ENCODE measurements around the gene ZNF275. TPM values are rescaled to one million over a fixed set of nuclear protein-coding genes. Genes with fewer than 3 reads are reported as not detected.

ZNF275 gene
- total RNA-seq, 1 experiment from 2014 or later: 16.9 TPM

DNA sequence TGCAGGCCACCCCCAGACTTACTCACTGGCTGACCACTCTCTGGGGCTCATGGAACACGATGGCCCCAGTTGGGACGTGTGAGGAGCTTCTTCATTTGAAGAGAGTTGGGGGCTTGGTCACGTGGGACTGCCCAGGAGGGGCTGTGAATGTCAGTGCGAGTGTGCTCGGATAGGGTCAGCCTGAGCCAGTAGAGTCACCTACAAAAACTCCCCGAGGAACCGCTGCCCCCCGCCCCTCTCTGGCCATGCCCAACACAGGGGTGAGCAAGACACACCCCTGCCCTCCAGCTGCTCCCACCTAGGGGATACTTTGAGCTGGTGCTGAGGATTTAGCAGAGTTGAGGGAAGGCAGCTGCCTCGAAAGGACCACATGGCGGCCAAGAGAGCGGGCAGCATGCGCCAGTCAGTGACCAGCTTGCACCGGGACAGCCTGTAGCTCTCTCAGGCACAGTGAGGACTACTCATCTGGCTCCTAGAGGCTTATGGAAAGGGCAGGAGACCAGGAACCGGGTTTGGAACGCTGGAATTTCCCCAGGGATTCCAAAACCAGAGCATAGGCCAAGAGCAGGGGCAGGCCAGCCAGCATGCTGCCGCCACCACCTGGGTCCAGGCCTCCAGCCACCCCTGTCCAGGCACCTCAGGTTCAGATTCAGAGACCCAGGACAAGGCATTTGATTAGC lies 58.8 kb downstream of the ZNF275 start:
- no TSS peak for BruUV-seq (replicated peaks)
- ChIA-PET POLR2A (ENCODE audit: low non-redundant PET) (no interaction called here), CTCF (interaction anchor here (0.6 kb wide), 2 partner anchors 13 to 24 kb away, joined by 7 to 10 read pairs; no protein-coding TSS in a partner anchor)
- no peaks in the 10 kb centered on the region for H3K27me3 ChIP-seq (replicated peaks; ENCODE audit: insufficient read depth, low read depth, low read length, poor library complexity)
- H3K27ac ChIP-seq (ENCODE audit: low read depth, low read length, poor library complexity, severe bottlenecking): no peak overlapping the region
- no peak overlapping the region for H3K4me3 ChIP-seq (ENCODE audit: low read depth, low read length, poor library complexity, severe bottlenecking)
- intact Hi-C loops (cut with micrococcal nuclease; ENCODE audit: unreplicated experiment): no loop called here
- TF ChIP-seq EZH2 (IDR thresholded peaks at IDR 0.05; ENCODE audit: borderline replicate concordance, low read depth, low read length, poor library complexity, severe bottlenecking): no peak
- TF ChIP-seq, protein P1, sequence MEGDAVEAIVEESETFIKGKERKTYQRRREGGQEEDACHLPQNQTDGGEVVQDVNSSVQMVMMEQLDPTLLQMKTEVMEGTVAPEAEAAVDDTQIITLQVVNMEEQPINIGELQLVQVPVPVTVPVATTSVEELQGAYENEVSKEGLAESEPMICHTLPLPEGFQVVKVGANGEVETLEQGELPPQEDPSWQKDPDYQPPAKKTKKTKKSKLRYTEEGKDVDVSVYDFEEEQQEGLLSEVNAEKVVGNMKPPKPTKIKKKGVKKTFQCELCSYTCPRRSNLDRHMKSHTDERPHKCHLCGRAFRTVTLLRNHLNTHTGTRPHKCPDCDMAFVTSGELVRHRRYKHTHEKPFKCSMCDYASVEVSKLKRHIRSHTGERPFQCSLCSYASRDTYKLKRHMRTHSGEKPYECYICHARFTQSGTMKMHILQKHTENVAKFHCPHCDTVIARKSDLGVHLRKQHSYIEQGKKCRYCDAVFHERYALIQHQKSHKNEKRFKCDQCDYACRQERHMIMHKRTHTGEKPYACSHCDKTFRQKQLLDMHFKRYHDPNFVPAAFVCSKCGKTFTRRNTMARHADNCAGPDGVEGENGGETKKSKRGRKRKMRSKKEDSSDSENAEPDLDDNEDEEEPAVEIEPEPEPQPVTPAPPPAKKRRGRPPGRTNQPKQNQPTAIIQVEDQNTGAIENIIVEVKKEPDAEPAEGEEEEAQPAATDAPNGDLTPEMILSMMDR (conservative IDR thresholded peaks at IDR 0.05; ENCODE audit: low read depth, low read length): no peak
- H3K36me3 ChIP-seq (ENCODE audit: insufficient read depth, low read length, poor library complexity, severe bottlenecking): no peaks in the 10 kb centered on the region
- H3K9me3 ChIP-seq (ENCODE audit: low read depth, low read length, poor library complexity, severe bottlenecking): no peaks in the 10 kb centered on the region
- no peaks in the 10 kb centered on the region for H3K4me1 ChIP-seq (ENCODE audit: insufficient read depth, low read length, poor library complexity, severe bottlenecking)
- no peak for DNase-seq (ENCODE audit: low spot score)

DNA sequence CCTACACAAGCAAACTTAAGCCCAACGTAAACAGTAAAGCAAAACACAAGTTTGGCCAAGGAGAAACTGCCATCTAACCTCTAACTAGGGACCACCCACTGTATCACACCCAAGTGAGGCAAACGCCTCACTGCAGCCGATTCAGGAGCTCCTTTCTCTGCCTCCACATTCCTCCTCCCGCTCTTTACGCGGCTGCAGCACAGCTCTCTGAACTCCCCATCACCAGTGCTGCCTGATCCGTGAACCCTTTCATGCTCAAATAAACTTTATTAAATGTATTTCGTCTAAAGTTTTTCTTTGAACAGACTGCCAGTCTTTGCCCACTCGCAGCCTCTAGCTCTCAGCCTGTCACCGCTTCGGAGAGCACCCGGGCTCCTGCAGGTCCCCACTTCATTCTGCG lies 60.7 kb downstream of the ZNF275 start:
- no peak for DNase-seq (ENCODE audit: low spot score)
- no peaks in the 10 kb centered on the region for H3K27me3 ChIP-seq (replicated peaks; ENCODE audit: insufficient read depth, low read depth, low read length, poor library complexity)
- ChIA-PET POLR2A (ENCODE audit: low non-redundant PET) (no interaction called here), CTCF (no interaction called here)
- no peak overlapping the region for H3K27ac ChIP-seq (ENCODE audit: low read depth, low read length, poor library complexity, severe bottlenecking)
- H3K4me3 ChIP-seq (ENCODE audit: low read depth, low read length, poor library complexity, severe bottlenecking): no peak overlapping the region
- intact Hi-C loops (cut with micrococcal nuclease; ENCODE audit: unreplicated experiment): no loop called here
- no TSS peak for BruUV-seq (replicated peaks)
- no peak for TF ChIP-seq EZH2 (IDR thresholded peaks at IDR 0.05; ENCODE audit: borderline replicate concordance, low read depth, low read length, poor library complexity, severe bottlenecking)
- TF ChIP-seq, protein P1 (conservative IDR thresholded peaks at IDR 0.05; ENCODE audit: low read depth, low read length): no peak
- H3K36me3 ChIP-seq (ENCODE audit: insufficient read depth, low read length, poor library complexity, severe bottlenecking): no peaks in the 10 kb centered on the region
- no peaks in the 10 kb centered on the region for H3K9me3 ChIP-seq (ENCODE audit: low read depth, low read length, poor library complexity, severe bottlenecking)
- H3K4me1 ChIP-seq (ENCODE audit: insufficient read depth, low read length, poor library complexity, severe bottlenecking): no peaks in the 10 kb centered on the region

- TF ChIP-seq, protein P1 (conservative IDR thresholded peaks at IDR 0.05; ENCODE audit: low read depth, low read length): no peak
- TF ChIP-seq EZH2 (IDR thresholded peaks at IDR 0.05; ENCODE audit: borderline replicate concordance, low read depth, low read length, poor library complexity, severe bottlenecking): no peak
- Histone ChIP-seq H3K36me3 (ENCODE audit: insufficient read depth, low read length, poor library complexity, severe bottlenecking) (no peaks in the 10 kb centered on the region), H3K27ac (ENCODE audit: low read depth, low read length, poor library complexity, severe bottlenecking) (no peak overlapping the region), H3K4me1 (ENCODE audit: insufficient read depth, low read length, poor library complexity, severe bottlenecking) (no peaks in the 10 kb centered on the region), H3K27me3 (replicated peaks; ENCODE audit: insufficient read depth, low read depth, low read length, poor library complexity) (no peaks in the 10 kb centered on the region), H3K9me3 (ENCODE audit: low read depth, low read length, poor library complexity, severe bottlenecking) (no peaks in the 10 kb centered on the region), H3K4me3 (ENCODE audit: low read depth, low read length, poor library complexity, severe bottlenecking) (no peak overlapping the region)
- DNase-seq (ENCODE audit: low spot score): no peak
- intact Hi-C loops (cut with micrococcal nuclease; ENCODE audit: unreplicated experiment): no loop called here
- POLR2A ChIA-PET (ENCODE audit: low non-redundant PET): no interaction called here
- CTCF ChIA-PET: no interaction called here
- no TSS peak for BruUV-seq (replicated peaks)
These were observed 61.8 kb downstream of the ZNF275 start for GRCh38 chrX:153395613-153396319.
